Measurements from ENCODE around the gene OSER1. TPM values are rescaled to one million over a fixed set of nuclear protein-coding genes. Genes with fewer than 3 reads are reported as not detected.

Gene OSER1
- total RNA-seq, 1 experiment from 2014 or later, result 24.3 TPM

DNA sequence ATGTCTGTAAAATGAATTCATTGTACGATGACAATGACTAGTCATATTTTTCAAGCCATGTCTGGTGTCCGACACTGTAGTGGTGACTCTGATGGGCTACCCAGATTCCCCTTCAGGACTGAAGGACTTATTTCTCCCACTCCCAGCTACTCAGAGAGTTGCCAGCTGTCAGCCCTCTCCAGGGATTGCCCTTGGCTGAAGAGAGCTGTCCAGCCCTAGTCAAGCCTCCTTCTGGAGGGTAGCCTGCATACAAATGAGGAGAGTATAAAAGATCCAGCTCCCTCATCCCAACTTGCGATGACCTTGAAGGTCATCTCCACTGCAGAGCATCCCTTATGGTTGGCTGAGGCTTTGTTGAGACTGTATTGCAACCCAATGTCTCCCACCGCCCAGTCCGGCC is 53.5 kb downstream of the OSER1 start:
- Mint-ChIP-seq H3K9me3 (no peaks in the 10 kb centered on the region), H3K36me3 (no peaks in the 10 kb centered on the region), H3K27me3 (ENCODE audit: low read depth) (no peaks in the 10 kb centered on the region), H3K4me1 (no peaks in the 10 kb centered on the region), H3K4me3 (no peak overlapping the region), H3K27ac (no peak overlapping the region)
- DNase-seq (ENCODE audit: low spot score) (no peak), ATAC-seq (no peak)
- TF ChIP-seq CREB1 (CRISPR knock-in tag; IDR thresholded peaks at IDR 0.05) (no peak), HMGA2 (CRISPR knock-in tag; IDR thresholded peaks at IDR 0.05) (no peak), GRHL2 (CRISPR knock-in tag; IDR thresholded peaks at IDR 0.05; ENCODE audit: insufficient replicate concordance, severe bottlenecking) (no peak), ZBTB21 (CRISPR knock-in tag; IDR thresholded peaks at IDR 0.05; ENCODE audit: borderline replicate concordance) (no peak), ZNF671 (CRISPR knock-in tag; IDR thresholded peaks at IDR 0.05) (no peak), TCF7 (CRISPR knock-in tag; IDR thresholded peaks at IDR 0.05; ENCODE audit: low read depth) (no peak), ZNF396 (CRISPR knock-in tag; IDR thresholded peaks at IDR 0.05; ENCODE audit: borderline replicate concordance) (no peak), SMAD3 (CRISPR knock-in tag; IDR thresholded peaks at IDR 0.05; ENCODE audit: borderline replicate concordance) (no peak), ELF4 (CRISPR knock-in tag; IDR thresholded peaks at IDR 0.05; ENCODE audit: low read depth) (no peak)
- TF ChIP-seq, protein P1, sequence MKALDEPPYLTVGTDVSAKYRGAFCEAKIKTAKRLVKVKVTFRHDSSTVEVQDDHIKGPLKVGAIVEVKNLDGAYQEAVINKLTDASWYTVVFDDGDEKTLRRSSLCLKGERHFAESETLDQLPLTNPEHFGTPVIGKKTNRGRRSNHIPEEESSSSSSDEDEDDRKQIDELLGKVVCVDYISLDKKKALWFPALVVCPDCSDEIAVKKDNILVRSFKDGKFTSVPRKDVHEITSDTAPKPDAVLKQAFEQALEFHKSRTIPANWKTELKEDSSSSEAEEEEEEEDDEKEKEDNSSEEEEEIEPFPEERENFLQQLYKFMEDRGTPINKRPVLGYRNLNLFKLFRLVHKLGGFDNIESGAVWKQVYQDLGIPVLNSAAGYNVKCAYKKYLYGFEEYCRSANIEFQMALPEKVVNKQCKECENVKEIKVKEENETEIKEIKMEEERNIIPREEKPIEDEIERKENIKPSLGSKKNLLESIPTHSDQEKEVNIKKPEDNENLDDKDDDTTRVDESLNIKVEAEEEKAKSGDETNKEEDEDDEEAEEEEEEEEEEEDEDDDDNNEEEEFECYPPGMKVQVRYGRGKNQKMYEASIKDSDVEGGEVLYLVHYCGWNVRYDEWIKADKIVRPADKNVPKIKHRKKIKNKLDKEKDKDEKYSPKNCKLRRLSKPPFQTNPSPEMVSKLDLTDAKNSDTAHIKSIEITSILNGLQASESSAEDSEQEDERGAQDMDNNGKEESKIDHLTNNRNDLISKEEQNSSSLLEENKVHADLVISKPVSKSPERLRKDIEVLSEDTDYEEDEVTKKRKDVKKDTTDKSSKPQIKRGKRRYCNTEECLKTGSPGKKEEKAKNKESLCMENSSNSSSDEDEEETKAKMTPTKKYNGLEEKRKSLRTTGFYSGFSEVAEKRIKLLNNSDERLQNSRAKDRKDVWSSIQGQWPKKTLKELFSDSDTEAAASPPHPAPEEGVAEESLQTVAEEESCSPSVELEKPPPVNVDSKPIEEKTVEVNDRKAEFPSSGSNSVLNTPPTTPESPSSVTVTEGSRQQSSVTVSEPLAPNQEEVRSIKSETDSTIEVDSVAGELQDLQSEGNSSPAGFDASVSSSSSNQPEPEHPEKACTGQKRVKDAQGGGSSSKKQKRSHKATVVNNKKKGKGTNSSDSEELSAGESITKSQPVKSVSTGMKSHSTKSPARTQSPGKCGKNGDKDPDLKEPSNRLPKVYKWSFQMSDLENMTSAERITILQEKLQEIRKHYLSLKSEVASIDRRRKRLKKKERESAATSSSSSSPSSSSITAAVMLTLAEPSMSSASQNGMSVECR (CRISPR knock-in tag; IDR thresholded peaks at IDR 0.05; ENCODE audit: borderline replicate concordance), result no peak
- TF ChIP-seq, protein P2, sequence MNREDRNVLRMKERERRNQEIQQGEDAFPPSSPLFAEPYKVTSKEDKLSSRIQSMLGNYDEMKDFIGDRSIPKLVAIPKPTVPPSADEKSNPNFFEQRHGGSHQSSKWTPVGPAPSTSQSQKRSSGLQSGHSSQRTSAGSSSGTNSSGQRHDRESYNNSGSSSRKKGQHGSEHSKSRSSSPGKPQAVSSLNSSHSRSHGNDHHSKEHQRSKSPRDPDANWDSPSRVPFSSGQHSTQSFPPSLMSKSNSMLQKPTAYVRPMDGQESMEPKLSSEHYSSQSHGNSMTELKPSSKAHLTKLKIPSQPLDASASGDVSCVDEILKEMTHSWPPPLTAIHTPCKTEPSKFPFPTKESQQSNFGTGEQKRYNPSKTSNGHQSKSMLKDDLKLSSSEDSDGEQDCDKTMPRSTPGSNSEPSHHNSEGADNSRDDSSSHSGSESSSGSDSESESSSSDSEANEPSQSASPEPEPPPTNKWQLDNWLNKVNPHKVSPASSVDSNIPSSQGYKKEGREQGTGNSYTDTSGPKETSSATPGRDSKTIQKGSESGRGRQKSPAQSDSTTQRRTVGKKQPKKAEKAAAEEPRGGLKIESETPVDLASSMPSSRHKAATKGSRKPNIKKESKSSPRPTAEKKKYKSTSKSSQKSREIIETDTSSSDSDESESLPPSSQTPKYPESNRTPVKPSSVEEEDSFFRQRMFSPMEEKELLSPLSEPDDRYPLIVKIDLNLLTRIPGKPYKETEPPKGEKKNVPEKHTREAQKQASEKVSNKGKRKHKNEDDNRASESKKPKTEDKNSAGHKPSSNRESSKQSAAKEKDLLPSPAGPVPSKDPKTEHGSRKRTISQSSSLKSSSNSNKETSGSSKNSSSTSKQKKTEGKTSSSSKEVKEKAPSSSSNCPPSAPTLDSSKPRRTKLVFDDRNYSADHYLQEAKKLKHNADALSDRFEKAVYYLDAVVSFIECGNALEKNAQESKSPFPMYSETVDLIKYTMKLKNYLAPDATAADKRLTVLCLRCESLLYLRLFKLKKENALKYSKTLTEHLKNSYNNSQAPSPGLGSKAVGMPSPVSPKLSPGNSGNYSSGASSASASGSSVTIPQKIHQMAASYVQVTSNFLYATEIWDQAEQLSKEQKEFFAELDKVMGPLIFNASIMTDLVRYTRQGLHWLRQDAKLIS (CRISPR knock-in tag; IDR thresholded peaks at IDR 0.05; ENCODE audit: borderline replicate concordance), result no peak
- TF ChIP-seq, protein P3, sequence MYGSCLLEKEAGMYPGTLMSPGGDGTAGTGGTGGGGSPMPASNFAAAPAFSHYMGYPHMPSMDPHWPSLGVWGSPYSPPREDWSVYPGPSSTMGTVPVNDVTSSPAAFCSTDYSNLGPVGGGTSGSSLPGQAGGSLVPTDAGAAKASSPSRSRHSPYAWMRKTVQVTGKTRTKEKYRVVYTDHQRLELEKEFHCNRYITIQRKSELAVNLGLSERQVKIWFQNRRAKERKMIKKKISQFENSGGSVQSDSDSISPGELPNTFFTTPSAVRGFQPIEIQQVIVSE (CRISPR knock-in tag; IDR thresholded peaks at IDR 0.05; ENCODE audit: borderline replicate concordance), result no peak
- TF ChIP-seq, protein P4, sequence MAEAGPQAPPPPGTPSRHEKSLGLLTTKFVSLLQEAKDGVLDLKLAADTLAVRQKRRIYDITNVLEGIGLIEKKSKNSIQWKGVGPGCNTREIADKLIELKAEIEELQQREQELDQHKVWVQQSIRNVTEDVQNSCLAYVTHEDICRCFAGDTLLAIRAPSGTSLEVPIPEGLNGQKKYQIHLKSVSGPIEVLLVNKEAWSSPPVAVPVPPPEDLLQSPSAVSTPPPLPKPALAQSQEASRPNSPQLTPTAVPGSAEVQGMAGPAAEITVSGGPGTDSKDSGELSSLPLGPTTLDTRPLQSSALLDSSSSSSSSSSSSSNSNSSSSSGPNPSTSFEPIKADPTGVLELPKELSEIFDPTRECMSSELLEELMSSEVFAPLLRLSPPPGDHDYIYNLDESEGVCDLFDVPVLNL (CRISPR knock-in tag; IDR thresholded peaks at IDR 0.05; ENCODE audit: borderline replicate concordance, low read depth), result no peak
- TF ChIP-seq, protein P5, sequence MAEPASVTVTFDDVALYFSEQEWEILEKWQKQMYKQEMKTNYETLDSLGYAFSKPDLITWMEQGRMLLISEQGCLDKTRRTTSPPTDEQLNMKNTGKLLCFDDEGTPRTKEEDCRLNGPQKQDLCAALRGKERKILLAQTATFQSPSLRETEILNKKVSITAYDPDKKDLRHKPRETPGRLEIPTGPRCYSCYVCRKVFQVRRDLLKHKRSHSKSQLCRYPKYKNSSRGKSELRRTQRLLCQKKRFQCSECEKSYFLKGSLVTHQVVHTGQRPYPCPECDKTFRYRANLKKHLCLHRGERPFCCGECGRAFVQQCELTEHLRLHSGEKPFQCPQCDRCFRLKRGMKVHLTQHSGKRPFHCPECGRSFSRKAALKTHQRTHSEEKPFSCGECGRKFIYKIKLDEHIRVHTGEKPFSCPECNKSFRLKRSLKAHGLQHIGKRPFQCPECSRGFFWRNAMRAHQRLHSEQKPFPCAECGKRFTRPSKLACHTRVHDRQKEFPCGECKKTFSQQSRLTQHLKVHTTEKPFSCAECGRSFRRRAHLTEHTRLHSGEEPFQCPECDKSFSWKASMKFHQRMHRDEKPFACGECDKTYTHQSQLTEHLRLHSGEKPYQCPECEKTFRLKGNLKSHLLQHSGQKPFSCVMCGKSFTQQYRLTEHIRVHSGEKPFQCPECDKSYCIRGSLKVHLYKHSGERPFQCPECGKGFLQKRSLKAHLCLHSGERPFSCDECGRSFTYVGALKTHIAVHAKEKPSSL (CRISPR knock-in tag; conservative IDR thresholded peaks at IDR 0.05), result no peak
- TF ChIP-seq, protein P6, sequence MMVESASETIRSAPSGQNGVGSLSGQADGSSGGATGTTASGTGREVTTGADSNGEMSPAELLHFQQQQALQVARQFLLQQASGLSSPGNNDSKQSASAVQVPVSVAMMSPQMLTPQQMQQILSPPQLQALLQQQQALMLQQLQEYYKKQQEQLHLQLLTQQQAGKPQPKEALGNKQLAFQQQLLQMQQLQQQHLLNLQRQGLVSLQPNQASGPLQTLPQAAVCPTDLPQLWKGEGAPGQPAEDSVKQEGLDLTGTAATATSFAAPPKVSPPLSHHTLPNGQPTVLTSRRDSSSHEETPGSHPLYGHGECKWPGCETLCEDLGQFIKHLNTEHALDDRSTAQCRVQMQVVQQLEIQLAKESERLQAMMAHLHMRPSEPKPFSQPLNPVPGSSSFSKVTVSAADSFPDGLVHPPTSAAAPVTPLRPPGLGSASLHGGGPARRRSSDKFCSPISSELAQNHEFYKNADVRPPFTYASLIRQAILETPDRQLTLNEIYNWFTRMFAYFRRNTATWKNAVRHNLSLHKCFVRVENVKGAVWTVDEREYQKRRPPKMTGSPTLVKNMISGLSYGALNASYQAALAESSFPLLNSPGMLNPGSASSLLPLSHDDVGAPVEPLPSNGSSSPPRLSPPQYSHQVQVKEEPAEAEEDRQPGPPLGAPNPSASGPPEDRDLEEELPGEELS (CRISPR knock-in tag; IDR thresholded peaks at IDR 0.05), result no peak
- TF ChIP-seq, protein P7, sequence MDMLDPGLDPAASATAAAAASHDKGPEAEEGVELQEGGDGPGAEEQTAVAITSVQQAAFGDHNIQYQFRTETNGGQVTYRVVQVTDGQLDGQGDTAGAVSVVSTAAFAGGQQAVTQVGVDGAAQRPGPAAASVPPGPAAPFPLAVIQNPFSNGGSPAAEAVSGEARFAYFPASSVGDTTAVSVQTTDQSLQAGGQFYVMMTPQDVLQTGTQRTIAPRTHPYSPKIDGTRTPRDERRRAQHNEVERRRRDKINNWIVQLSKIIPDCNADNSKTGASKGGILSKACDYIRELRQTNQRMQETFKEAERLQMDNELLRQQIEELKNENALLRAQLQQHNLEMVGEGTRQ (CRISPR knock-in tag; IDR thresholded peaks at IDR 0.05), result no peak
- CTCF ChIA-PET, result interaction anchor here (1.6 kb wide), 1 partner anchor 33 kb away, joined by 5 read pairs; no protein-coding TSS in a partner anchor
- POLR2A ChIA-PET, result no interaction called here
